Neural cell (in vitro differentiated cells): ENCODE data around the gene OR51E2.

ENCODE experiments used
- EP300 ChIP-seq: fragments of 450-650 bp; conservative IDR thresholded peaks from 2 replicates; pipeline ENCODE4 v1.6.1; 2014; ENCODE audit warnings: antibody characterized with exemption, mild to moderate bottlenecking, moderate library complexity; ENCODE audit not compliant: poor library complexity, severe bottlenecking
- EZH2 ChIP-seq: fragments of 200-600, 300-800 bp; shearing (Covaris generic), sonication (generic); IDR thresholded peaks from 2 replicates; pipeline ENCODE4 v1.6.1; 2014; ENCODE audit warnings: antibody characterized with exemption, low read length, borderline replicate concordance, mild to moderate bottlenecking; ENCODE audit not compliant: insufficient read depth, poor library complexity, severe bottlenecking
- MXI1 ChIP-seq: fragments of 450-650 bp; conservative IDR thresholded peaks from 2 replicates; pipeline ENCODE4 v1.6.1; 2014; ENCODE audit warnings: antibody characterized with exemption, mild to moderate bottlenecking; ENCODE audit not compliant: poor library complexity, severe bottlenecking
- POLR2AphosphoS5 ChIP-seq: IDR thresholded peaks from 2 replicates; pipeline ENCODE4 v1.6.1; 2012
- RAD21 ChIP-seq: fragments of 450-650 bp; conservative IDR thresholded peaks from 2 replicates; pipeline ENCODE4 v1.6.1; 2014; ENCODE audit warnings: antibody characterized with exemption, mild to moderate bottlenecking, moderate library complexity
- SMC3 ChIP-seq: fragments of 450-650 bp; conservative IDR thresholded peaks from 2 replicates; pipeline ENCODE4 v1.6.1; 2014; ENCODE audit warnings: antibody characterized with exemption, mild to moderate bottlenecking, moderate library complexity; ENCODE audit not compliant: poor library complexity
- TAF1 ChIP-seq: IDR thresholded peaks from 2 replicates; pipeline ENCODE4 v1.6.1; 2012; ENCODE audit warnings: low read depth
- TF ChIP-seq, protein P1 (sequence below): fragments of 450-650 bp; IDR thresholded peaks from 2 replicates; pipeline ENCODE4 v1.5.1; 2014; ENCODE audit warnings: antibody characterized with exemption, mild to moderate bottlenecking, moderate library complexity; ENCODE audit not compliant: poor library complexity, severe bottlenecking
- TF ChIP-seq, protein P2 (sequence below): IDR thresholded peaks from 2 replicates; pipeline ENCODE4 v1.6.1; 2012; ENCODE audit warnings: borderline replicate concordance

DNA sequence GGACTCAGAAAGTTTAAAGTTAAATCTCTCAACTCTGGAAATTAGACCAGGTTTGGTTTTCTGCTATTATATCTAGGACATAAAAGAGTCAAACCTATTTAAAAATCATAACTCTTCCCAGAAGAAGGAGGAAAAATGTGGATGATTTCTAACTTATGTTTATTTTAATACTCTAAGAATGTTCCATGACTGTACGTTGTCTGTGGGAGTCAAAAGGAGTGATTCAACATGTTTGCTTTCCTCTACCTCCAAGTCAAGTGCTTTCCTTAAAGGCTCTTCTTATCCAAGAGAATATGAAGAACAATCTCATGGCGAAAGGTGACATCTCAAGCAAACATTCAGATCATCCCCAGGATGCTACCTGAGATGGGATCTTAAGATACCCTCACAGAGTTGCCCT is 32.2 kb downstream of the OR51E2 start:
- TF ChIP-seq EZH2, result no peak
- TF ChIP-seq, protein P1, sequence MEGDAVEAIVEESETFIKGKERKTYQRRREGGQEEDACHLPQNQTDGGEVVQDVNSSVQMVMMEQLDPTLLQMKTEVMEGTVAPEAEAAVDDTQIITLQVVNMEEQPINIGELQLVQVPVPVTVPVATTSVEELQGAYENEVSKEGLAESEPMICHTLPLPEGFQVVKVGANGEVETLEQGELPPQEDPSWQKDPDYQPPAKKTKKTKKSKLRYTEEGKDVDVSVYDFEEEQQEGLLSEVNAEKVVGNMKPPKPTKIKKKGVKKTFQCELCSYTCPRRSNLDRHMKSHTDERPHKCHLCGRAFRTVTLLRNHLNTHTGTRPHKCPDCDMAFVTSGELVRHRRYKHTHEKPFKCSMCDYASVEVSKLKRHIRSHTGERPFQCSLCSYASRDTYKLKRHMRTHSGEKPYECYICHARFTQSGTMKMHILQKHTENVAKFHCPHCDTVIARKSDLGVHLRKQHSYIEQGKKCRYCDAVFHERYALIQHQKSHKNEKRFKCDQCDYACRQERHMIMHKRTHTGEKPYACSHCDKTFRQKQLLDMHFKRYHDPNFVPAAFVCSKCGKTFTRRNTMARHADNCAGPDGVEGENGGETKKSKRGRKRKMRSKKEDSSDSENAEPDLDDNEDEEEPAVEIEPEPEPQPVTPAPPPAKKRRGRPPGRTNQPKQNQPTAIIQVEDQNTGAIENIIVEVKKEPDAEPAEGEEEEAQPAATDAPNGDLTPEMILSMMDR, result no peak
- TF ChIP-seq RAD21, result no peak
- no peak for TF ChIP-seq TAF1
- TF ChIP-seq EP300, result no peak
- TF ChIP-seq POLR2AphosphoS5, result no peak
- TF ChIP-seq, protein P2, sequence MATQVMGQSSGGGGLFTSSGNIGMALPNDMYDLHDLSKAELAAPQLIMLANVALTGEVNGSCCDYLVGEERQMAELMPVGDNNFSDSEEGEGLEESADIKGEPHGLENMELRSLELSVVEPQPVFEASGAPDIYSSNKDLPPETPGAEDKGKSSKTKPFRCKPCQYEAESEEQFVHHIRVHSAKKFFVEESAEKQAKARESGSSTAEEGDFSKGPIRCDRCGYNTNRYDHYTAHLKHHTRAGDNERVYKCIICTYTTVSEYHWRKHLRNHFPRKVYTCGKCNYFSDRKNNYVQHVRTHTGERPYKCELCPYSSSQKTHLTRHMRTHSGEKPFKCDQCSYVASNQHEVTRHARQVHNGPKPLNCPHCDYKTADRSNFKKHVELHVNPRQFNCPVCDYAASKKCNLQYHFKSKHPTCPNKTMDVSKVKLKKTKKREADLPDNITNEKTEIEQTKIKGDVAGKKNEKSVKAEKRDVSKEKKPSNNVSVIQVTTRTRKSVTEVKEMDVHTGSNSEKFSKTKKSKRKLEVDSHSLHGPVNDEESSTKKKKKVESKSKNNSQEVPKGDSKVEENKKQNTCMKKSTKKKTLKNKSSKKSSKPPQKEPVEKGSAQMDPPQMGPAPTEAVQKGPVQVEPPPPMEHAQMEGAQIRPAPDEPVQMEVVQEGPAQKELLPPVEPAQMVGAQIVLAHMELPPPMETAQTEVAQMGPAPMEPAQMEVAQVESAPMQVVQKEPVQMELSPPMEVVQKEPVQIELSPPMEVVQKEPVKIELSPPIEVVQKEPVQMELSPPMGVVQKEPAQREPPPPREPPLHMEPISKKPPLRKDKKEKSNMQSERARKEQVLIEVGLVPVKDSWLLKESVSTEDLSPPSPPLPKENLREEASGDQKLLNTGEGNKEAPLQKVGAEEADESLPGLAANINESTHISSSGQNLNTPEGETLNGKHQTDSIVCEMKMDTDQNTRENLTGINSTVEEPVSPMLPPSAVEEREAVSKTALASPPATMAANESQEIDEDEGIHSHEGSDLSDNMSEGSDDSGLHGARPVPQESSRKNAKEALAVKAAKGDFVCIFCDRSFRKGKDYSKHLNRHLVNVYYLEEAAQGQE, result no peak
- no peak for TF ChIP-seq MXI1
- no peak for TF ChIP-seq SMC3
